BJ (cell line): ENCODE data around the gene GPA33. TPM values are rescaled to one million over a fixed set of nuclear protein-coding genes. Genes with fewer than 3 reads are reported as not detected.

Source experiments
- CTCF ChIA-PET: fragments of 350-600 bp; formaldehyde crosslinking; extraction: SDS; loops from one replicate; lab custom pipeline; 2021; ENCODE audit warnings: antibody characterized with exemption, inconsistent platforms; lab: Yijun Ruan, JAX
- POLR2A ChIA-PET: fragments of 300-600 bp; sonication (Branson Sonifier 250); formaldehyde crosslinking; extraction: SDS; loops from one replicate; lab custom pipeline; 2021; ENCODE audit warnings: antibody characterized with exemption; lab: Charles Lee
- DNase-seq: peaks from one replicate; pipeline ENCODE4 v3.0.0-alpha.2; 2011; ENCODE audit warnings: low read depth
- H3K27me3 ChIP-seq: 2 replicates; pipeline ENCODE4 v1.6.0; 2011; ENCODE audit warnings: low read length; ENCODE audit not compliant: control insufficient read depth, insufficient read depth
- H3K36me3 ChIP-seq: 2 replicates; pipeline ENCODE4 v1.5.1; 2011; ENCODE audit warnings: low read length; ENCODE audit not compliant: control insufficient read depth, insufficient read depth
- H3K4me3 ChIP-seq: 2 replicates; pipeline ENCODE4 v1.5.1; 2011; ENCODE audit warnings: low read depth, mild to moderate bottlenecking, control low read depth, low read length
- CTCF ChIP-seq: IDR thresholded peaks from 2 replicates; pipeline ENCODE4 v1.5.1; 2011; ENCODE audit warnings: low read depth, mild to moderate bottlenecking, control low read depth, inconsistent platforms, low read length, moderate library complexity; ENCODE audit not compliant: insufficient read depth
- polyA plus RNA-seq: library from polyadenylated mRNA; depleted of rRNA; stranded (reverse); fragments of >200 nt; gene quantifications from 2 replicates; pipeline ENCODE4 v1.2.3, GENCODE V29; 2011

Gene GPA33
- polyA plus RNA-seq, 1 experiment: not detected

- DNase-seq: no peak
- H3K4me3 ChIP-seq: no peak overlapping the region
- POLR2A ChIA-PET: no interaction called here
- TF ChIP-seq CTCF: peak; percentile 20; the same call in 1 of the 2 replicates
- H3K27me3 ChIP-seq: no peaks in the 10 kb centered on the region
- CTCF ChIA-PET: interaction anchor here (0.6 to 18.3 kb wide), 26 partner anchors 8 to 480 kb away, joined by 3 to 343 read pairs (median 5); partner anchors contain the start of gene TADA1
- H3K36me3 ChIP-seq: no peaks in the 10 kb centered on the region
Observed at GRCh38 chr1:167060141-167061072, 29.8 kb downstream of the GPA33 start.

DNA sequence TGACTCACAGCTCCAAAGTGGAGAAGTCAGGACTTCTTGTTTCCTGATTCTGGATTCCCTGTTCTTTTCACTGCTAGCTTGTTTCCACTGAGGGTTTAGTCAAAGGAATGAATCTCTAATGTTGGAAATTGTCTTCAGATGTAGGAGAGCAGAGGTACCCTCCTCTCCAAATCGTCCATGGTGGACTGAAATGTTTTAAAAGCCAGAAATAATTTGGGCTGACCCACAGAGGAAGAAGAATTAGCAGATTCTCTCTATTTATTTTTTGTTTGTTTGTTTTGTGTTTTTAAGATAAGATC lies 30.4 kb downstream of the GPA33 start:
- Histone ChIP-seq H3K36me3 (no peaks in the 10 kb centered on the region), H3K27me3 (no peaks in the 10 kb centered on the region), H3K4me3 (no peak overlapping the region)
- POLR2A ChIA-PET: no interaction called here
- CTCF ChIA-PET: interaction anchor here (0.6 to 18.3 kb wide), 33 partner anchors 9 to 481 kb away, joined by 3 to 343 read pairs (median 5); partner anchors contain the start of genes POU2F1 and TADA1
- TF ChIP-seq CTCF: no peak
- no peak for DNase-seq

- ChIA-PET POLR2A (no interaction called here), CTCF (interaction anchor here (0.6 to 18.3 kb wide), 47 partner anchors 9 to 635 kb away, joined by 3 to 343 read pairs (median 5); partner anchors contain the start of genes POU2F1, STYXL2 and TADA1)
- Histone ChIP-seq H3K27me3 (no peaks in the 10 kb centered on the region), H3K36me3 (no peaks in the 10 kb centered on the region), H3K4me3 (no peak overlapping the region)
- no peak for DNase-seq
- TF ChIP-seq CTCF: peak; percentile 90
Observed at GRCh38 chr1:167059045-167059808, 30.9 kb downstream of the GPA33 start.

- Histone ChIP-seq H3K27me3 (no peaks in the 10 kb centered on the region), H3K36me3 (no peaks in the 10 kb centered on the region), H3K4me3 (no peak overlapping the region)
- TF ChIP-seq CTCF: peak; percentile 30
- CTCF ChIA-PET: interaction anchor here (0.7 to 18.3 kb wide), 9 partner anchors 9 to 232 kb away, joined by 3 to 343 read pairs (median 4); no protein-coding TSS in a partner anchor
- no peak for DNase-seq
- POLR2A ChIA-PET: no interaction called here
Observed at GRCh38 chr1:167057241-167057688, 32.9 kb downstream of the GPA33 start.
